HepG2 (cell line): ENCODE results near the gene QPCT. TPM values are rescaled to one million over a fixed set of nuclear protein-coding genes. Genes with fewer than 3 reads are reported as not detected.

Source experiments
- ATAC-seq: fragments of 200-7000 bp; cut with Tn5 transposase; 3 replicates; pipeline ENCODE4 v1.9.1; 2020; ENCODE audit warnings: mild to moderate bottlenecking, moderate library complexity
- BruUV-seq: library from RNA; stranded (reverse); fragments of 400-500 nt; replicated peaks from 2 replicates; lab custom pipeline; 2021; lab: Mats Ljungman, UMichigan
- CTCF ChIA-PET: fragments of 300-600 bp; formaldehyde crosslinking; extraction: SDS; loops from one replicate; lab custom pipeline; 2021; ENCODE audit warnings: low total read pairs, inconsistent platforms, low intra/inter-chr PET ratio; lab: Yijun Ruan, JAX
- POLR2A ChIA-PET: fragments of 350-600 bp; sonication (Branson Sonifier 250); formaldehyde crosslinking; loops from one replicate; lab custom pipeline; 2020; ENCODE audit warnings: antibody characterized with exemption, inconsistent platforms; lab: Yijun Ruan, JAX
- DNase-seq: peaks from one replicate; pipeline ENCODE4 v3.0.0-alpha.2; 2015; ENCODE audit warnings: low spot score
- FAIRE-seq: peaks from 3 replicates; lab custom pipeline; 2011; peaks lifted over from hg19 to GRCh38; lab: Jason Lieb, UNC
- H2AFZ ChIP-seq: one replicate; pipeline ENCODE4 v1.6.1; 2011; ENCODE audit warnings: low read length, inconsistent platforms
- H3K27ac ChIP-seq: fragments of 300-600 bp; 3 replicates; pipeline ENCODE4 v1.8.0; 2011; ENCODE audit warnings: mixed run types, mild to moderate bottlenecking, mixed read lengths, low read length, inconsistent platforms; ENCODE audit not compliant: insufficient read depth; ENCODE audit errors: extremely low read length
- H3K27me3 ChIP-seq, 2 experiments: fragments of 200-600 bp in 1 of 2; 2 replicates in 1 of 2; 3 replicates in 1 of 2; pipeline versions ENCODE4 v1.6.0 to v1.8.0; 2011; ENCODE audit warnings: low read length in 2 of 2, mild to moderate bottlenecking in 2 of 2, moderate library complexity in 2 of 2, inconsistent platforms in 1 of 2; ENCODE audit not compliant: insufficient read depth in 2 of 2, control insufficient read depth in 1 of 2
- H3K36me3 ChIP-seq, 2 experiments: fragments of 200-600 bp in 1 of 2; replicated peaks in 1 of 2; 2 replicates in 1 of 2; 3 replicates in 1 of 2; pipeline versions ENCODE4 v1.5.1 to v1.8.0; 2011; ENCODE audit warnings: low read length in 2 of 2, inconsistent platforms in 1 of 2; ENCODE audit not compliant: insufficient read depth in 2 of 2, control insufficient read depth in 1 of 2
- H3K4me1 ChIP-seq: 2 replicates; pipeline ENCODE4 v1.5.1; 2012; ENCODE audit warnings: low read length, inconsistent platforms; ENCODE audit not compliant: insufficient read depth
- H3K4me2 ChIP-seq: 2 replicates; pipeline ENCODE4 v1.6.0; 2011; ENCODE audit warnings: low read depth, low read length, inconsistent platforms
- H3K4me3 ChIP-seq, 3 experiments: fragments of 200-600 bp in 1 of 3; sonication (generic), shearing (Covaris generic) in 1 of 3; replicated peaks in 1 of 3; 2 replicates each; pipeline ENCODE4 v1.5.1; 2011 to 2016; ENCODE audit warnings: low read length in 3 of 3, inconsistent platforms in 2 of 3, low read depth in 2 of 3, mild to moderate bottlenecking in 2 of 3, control low read depth in 1 of 3, mixed read lengths in 1 of 3; ENCODE audit not compliant: insufficient read depth in 1 of 3
- H3K79me2 ChIP-seq: one replicate; pipeline ENCODE4 v1.6.1; 2011; ENCODE audit warnings: low read length, inconsistent platforms; ENCODE audit not compliant: insufficient read depth
- H3K9ac ChIP-seq: 2 replicates; pipeline ENCODE4 v1.6.0; 2011; ENCODE audit warnings: mild to moderate bottlenecking, low read depth, low read length, inconsistent platforms; ENCODE audit not compliant: insufficient read depth
- H3K9me3 ChIP-seq: 2 replicates; pipeline ENCODE4 v1.5.1; 2012; ENCODE audit warnings: mild to moderate bottlenecking, low read length
- H4K20me1 ChIP-seq: 2 replicates; pipeline ENCODE4 v1.6.0; 2011; ENCODE audit warnings: inconsistent platforms, mild to moderate bottlenecking, low read length, moderate library complexity; ENCODE audit not compliant: insufficient read depth
- ASH2L ChIP-seq: fragments of 300-600, 200-600 bp; sonication (generic); IDR thresholded peaks from 2 replicates; pipeline ENCODE4 v1.7.0; 2017; ENCODE audit warnings: low read depth, mild to moderate bottlenecking, moderate library complexity, mixed read lengths, low read length; ENCODE audit not compliant: insufficient read length
- ATF5 ChIP-seq: sonication (generic); formaldehyde crosslinking; IDR thresholded peaks from 2 replicates; pipeline ENCODE4 v1.4.0; 2020; ENCODE audit warnings: mild to moderate bottlenecking, low read depth, missing genetic modification reagents
- BORCS8-MEF2B ChIP-seq: sonication (generic); formaldehyde crosslinking; IDR thresholded peaks from 2 replicates; pipeline ENCODE4 v1.8.0; 2022; ENCODE audit warnings: mild to moderate bottlenecking, missing genetic modification reagents
- GTF2F1 ChIP-seq: fragments of 150-350 bp; IDR thresholded peaks from 2 replicates; pipeline ENCODE4 v1.6.1; 2014; ENCODE audit warnings: low read length
- JUNB ChIP-seq: sonication (generic); formaldehyde crosslinking; IDR thresholded peaks from 2 replicates; pipeline ENCODE4 v1.8.0; 2022; ENCODE audit warnings: missing genetic modification reagents, mild to moderate bottlenecking, borderline replicate concordance
- MTA3 ChIP-seq: sonication (generic); formaldehyde crosslinking; IDR thresholded peaks from 2 replicates; pipeline ENCODE4 v1.4.0; 2020; ENCODE audit warnings: missing genetic modification reagents
- NR2F2 ChIP-seq: IDR thresholded peaks from 2 replicates; pipeline ENCODE4 v1.6.1; 2012; ENCODE audit warnings: low read depth, inconsistent platforms, borderline replicate concordance
- SKIL ChIP-seq: sonication (generic); formaldehyde crosslinking; IDR thresholded peaks from 2 replicates; pipeline ENCODE4 v1.8.0; 2022; ENCODE audit warnings: missing genetic modification reagents, mild to moderate bottlenecking, moderate library complexity, borderline replicate concordance
- SMYD3 ChIP-seq: sonication (generic); formaldehyde crosslinking; IDR thresholded peaks from 2 replicates; pipeline ENCODE4 v1.8.1; 2023; ENCODE audit warnings: mild to moderate bottlenecking, missing genetic modification reagents
- XBP1 ChIP-seq: sonication (generic); formaldehyde crosslinking; IDR thresholded peaks from 2 replicates; pipeline ENCODE4 v1.5.0; 2020; ENCODE audit warnings: missing genetic modification reagents
- ZNF670 ChIP-seq: sonication (generic); formaldehyde crosslinking; IDR thresholded peaks from 2 replicates; pipeline ENCODE4 v1.8.0; 2022; ENCODE audit warnings: mild to moderate bottlenecking, missing genetic modification reagents, borderline replicate concordance
- ZNF710 ChIP-seq: sonication (generic); formaldehyde crosslinking; IDR thresholded peaks from 2 replicates; pipeline ENCODE4 v1.5.0; 2020; ENCODE audit warnings: mild to moderate bottlenecking, missing genetic modification reagents, borderline replicate concordance
- WGBS: methylation state at CpG from one replicate; pipeline ENCODE4 v1.1.6; 2017; ENCODE audit warnings: low lambda C conversion rate; 5-methylcytosine and 5-hydroxymethylcytosine counted together
- in situ Hi-C: cut with HindIII; loops from 2 replicates; pipeline ENCODE4 v1.10.0; 2017; ENCODE audit warnings: low pct_unique_long_range_greater_than_20kb; ENCODE audit not compliant: extremely low pct_ligation_motif_present
- intact Hi-C: fragments of 100-400 bp; cut with micrococcal nuclease; formaldehyde crosslinking; loops from one replicate; pipeline ENCODE4 v1.10.0; 2022; ENCODE audit not compliant: unreplicated experiment
- polyA plus RNA-seq, 8 experiments: library from polyadenylated mRNA; depleted of rRNA in 3 of 8; stranded (reverse) in 7 of 8; unstranded in 1 of 8; fragments of >200 nt; fragmentation: Illumina TruSeq in 4 of 8; extraction: Trizol in 4 of 8; gene quantifications; 2 replicates each; pipeline versions ENCODE4 v1.2.1 to v1.2.3, GENCODE V29; 2011 to 2016; ENCODE audit warnings: low read depth in 4 of 8, missing spikeins in 1 of 8, mixed read lengths in 1 of 8; ENCODE audit not compliant: insufficient read depth in 1 of 8
- total RNA-seq, 5 experiments: library from RNA; depleted of rRNA; stranded (reverse); fragments of >200 nt; fragmentation: Illumina TruSeq; extraction: Trizol; gene quantifications; 2 replicates each; pipeline ENCODE4 v1.2.3, GENCODE V29; 2016; ENCODE audit warnings: low read depth in 1 of 5

QPCT gene
- total and polyA plus RNA-seq, 2 of the 13 experiments (the other 11 are each of a cell fraction or from before 2014, with no cell fraction given), result 0.77 to 1.2 TPM

- BruUV-seq, result no TSS peak
- Histone ChIP-seq H4K20me1 (no peaks in the 10 kb centered on the region), H2AFZ (no peak overlapping the region), H3K79me2 (peaks cover 64% of the 10 kb centered on the region), H3K36me3 (no peaks in the 10 kb centered on the region; a peak in 3 of 5 replicates), H3K27ac (no peak overlapping the region), H3K27me3 (no peaks in the 10 kb centered on the region), H3K9ac (no peak overlapping the region), H3K9me3 (no peaks in the 10 kb centered on the region), H3K4me1 (peaks cover 23% of the 10 kb centered on the region), H3K4me2 (no peak overlapping the region), H3K4me3 (no peak overlapping the region)
- POLR2A ChIA-PET, result no interaction called here
- in situ Hi-C loops (no loop called here), intact Hi-C loops (no loop called here)
- WGBS, result 97% methylated on average over 5 of the region's 5 CpGs
- no peak for TF ChIP-seq NR2F2
- no peak for TF ChIP-seq JUNB (CRISPR knock-in tag)
- no peak for TF ChIP-seq SKIL (CRISPR knock-in tag)
- TF ChIP-seq SMYD3 (CRISPR knock-in tag), result no peak
- TF ChIP-seq XBP1 (CRISPR knock-in tag), result no peak
- TF ChIP-seq ZNF710 (CRISPR knock-in tag), result no peak
- TF ChIP-seq ASH2L, result no peak
- no peak for TF ChIP-seq BORCS8-MEF2B (CRISPR knock-in tag)
- TF ChIP-seq ATF5 (CRISPR knock-in tag), result no peak
- TF ChIP-seq GTF2F1, result no peak
- TF ChIP-seq ZNF670, result no peak
- TF ChIP-seq MTA3 (CRISPR knock-in tag), result no peak
- CTCF ChIA-PET, result no interaction called here
- FAIRE-seq, result no peak
- no peak for ATAC-seq
- DNase-seq, result no peak
Measured at GRCh38 chr2:37318401-37318800, 26.0 kb upstream of the QPCT start.
